WTC11 (cell line): Measurements from ENCODE around the gene VSIG10. TPM values are rescaled to one million over a fixed set of nuclear protein-coding genes. Genes with fewer than 3 reads are reported as not detected.

Source experiments
- ATAC-seq: fragments of 200-7000 bp; cut with Tn5 transposase; 2 replicates; pipeline ENCODE4 v1.10.0; 2021; ENCODE audit warnings: mild to moderate bottlenecking, moderate library complexity
- CTCF ChIA-PET: fragments of 300-600 bp; sonication (Branson Sonifier 250); formaldehyde crosslinking; loops from one replicate; lab custom pipeline; 2021; ENCODE audit warnings: antibody characterized with exemption; lab: Charles Lee
- POLR2A ChIA-PET: fragments of 350-600 bp; sonication (Branson Sonifier 250); formaldehyde crosslinking; loops from one replicate; lab custom pipeline; 2021; ENCODE audit warnings: antibody characterized with exemption; lab: Charles Lee
- DNase-seq: peaks from one replicate; pipeline ENCODE4 v3.0.0; 2021; ENCODE audit warnings: low spot score
- H3K27ac Mint-ChIP-seq: 2 replicates; pipeline ENCODE4 v1.8.0; 2021; ENCODE audit warnings: mixed read lengths
- H3K27me3 Mint-ChIP-seq: 2 replicates; pipeline ENCODE4 v1.8.0; 2021; ENCODE audit warnings: low read depth, mild to moderate bottlenecking, moderate library complexity, mixed read lengths
- H3K36me3 Mint-ChIP-seq: 2 replicates; pipeline ENCODE4 v1.8.0; 2021; ENCODE audit warnings: mixed read lengths
- H3K4me1 Mint-ChIP-seq: 2 replicates; pipeline ENCODE4 v1.8.0; 2022; ENCODE audit warnings: mixed read lengths
- H3K4me3 Mint-ChIP-seq: 2 replicates; pipeline ENCODE4 v1.8.0; 2021; ENCODE audit warnings: mild to moderate bottlenecking, moderate library complexity, mixed read lengths
- H3K9me3 Mint-ChIP-seq: 2 replicates; pipeline ENCODE4 v1.8.0; 2021; ENCODE audit warnings: mixed read lengths
- ETV6 ChIP-seq: sonication (generic); formaldehyde crosslinking; IDR thresholded peaks from 2 replicates; pipeline ENCODE4 v1.8.1; 2022; ENCODE audit warnings: mild to moderate bottlenecking, missing genetic modification reagents
- FOXP1 ChIP-seq: sonication (generic); formaldehyde crosslinking; IDR thresholded peaks from 2 replicates; pipeline ENCODE4 v1.8.0; 2022; ENCODE audit warnings: missing genetic modification reagents, mild to moderate bottlenecking, moderate library complexity, borderline replicate concordance
- GABPB1 ChIP-seq: sonication (generic); formaldehyde crosslinking; IDR thresholded peaks from 2 replicates; pipeline ENCODE4 v1.8.1; 2023; ENCODE audit warnings: mild to moderate bottlenecking, missing genetic modification reagents
- JAZF1 ChIP-seq: fragments of 250-450 bp; sonication (Bioruptor Pico); IDR thresholded peaks from 2 replicates; pipeline ENCODE4 v1.9.0; 2021; ENCODE audit warnings: moderate library complexity, mild to moderate bottlenecking, inconsistent platforms
- MYBL2 ChIP-seq: sonication (generic); formaldehyde crosslinking; IDR thresholded peaks from 2 replicates; pipeline ENCODE4 v1.8.1; 2023; ENCODE audit warnings: mild to moderate bottlenecking, moderate library complexity, missing genetic modification reagents
- RELA ChIP-seq: sonication (generic); formaldehyde crosslinking; IDR thresholded peaks from 2 replicates; pipeline ENCODE4 v1.8.1; 2022; ENCODE audit warnings: missing genetic modification reagents, mild to moderate bottlenecking, borderline replicate concordance
- TP53 ChIP-seq: sonication (generic); formaldehyde crosslinking; IDR thresholded peaks from 2 replicates; pipeline ENCODE4 v1.8.1; 2023; ENCODE audit warnings: mild to moderate bottlenecking, missing genetic modification reagents
- ZBTB21 ChIP-seq: sonication (generic); formaldehyde crosslinking; IDR thresholded peaks from 2 replicates; pipeline ENCODE4 v1.8.1; 2023; ENCODE audit warnings: mild to moderate bottlenecking, missing genetic modification reagents, borderline replicate concordance
- ZNF396 ChIP-seq: fragments of 250-450 bp; sonication (Bioruptor Pico); IDR thresholded peaks from 2 replicates; pipeline ENCODE4 v1.8.0; 2021; ENCODE audit warnings: mild to moderate bottlenecking, moderate library complexity, borderline replicate concordance
- total RNA-seq: library from RNA; stranded (reverse); gene quantifications from 3 replicates; pipeline ENCODE4 v1.2.3, GENCODE V29; 2021
- TF ChIP-seq, protein P1 (sequence below): sonication (generic); formaldehyde crosslinking; IDR thresholded peaks from 2 replicates; pipeline ENCODE4 v1.8.1; 2023; ENCODE audit warnings: mild to moderate bottlenecking, missing genetic modification reagents
- TF ChIP-seq, protein P2 (sequence below): fragments of 200-600 bp; IDR thresholded peaks from 2 replicates; pipeline ENCODE4 v1.8.0; 2022; ENCODE audit warnings: antibody characterized with exemption

VSIG10 gene
- total RNA-seq, 1 experiment from 2014 or later = 82.5 TPM

DNA sequence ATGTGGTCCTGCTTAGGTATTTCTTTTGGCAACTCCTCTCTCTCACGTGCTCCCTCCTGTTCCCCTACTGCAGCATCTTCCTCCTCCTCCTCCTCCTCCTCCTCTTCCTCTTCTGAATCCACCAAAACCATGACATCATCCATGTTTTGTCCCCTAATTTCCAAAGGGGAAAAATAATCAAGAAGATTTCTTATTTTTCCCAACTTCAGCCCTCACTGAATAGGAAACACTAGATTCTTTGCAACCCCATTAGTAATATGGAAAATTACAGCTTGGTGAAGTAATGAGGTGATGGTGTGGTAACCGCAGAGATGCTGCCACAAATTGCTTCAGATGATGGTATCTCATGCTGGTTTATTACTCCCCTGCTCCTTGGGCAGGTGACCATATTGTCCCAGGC, 35.4 kb downstream of the VSIG10 start (continued):
- TF ChIP-seq FOXP1 (CRISPR knock-in tag) = no peak

GRCh38 chr12:118065380-118065779, 38.4 kb downstream of the VSIG10 start:
- no peaks in the 10 kb centered on the region for H3K9me3 Mint-ChIP-seq
- POLR2A ChIA-PET = interaction anchor here (1.9 kb wide), 1 partner anchor 37 kb away, joined by 7 read pairs; no protein-coding TSS in a partner anchor
- no peak for DNase-seq
- TF ChIP-seq TP53 (CRISPR knock-in tag) = no peak
- no peak for TF ChIP-seq ZBTB21 (CRISPR knock-in tag)
- TF ChIP-seq, protein P1, sequence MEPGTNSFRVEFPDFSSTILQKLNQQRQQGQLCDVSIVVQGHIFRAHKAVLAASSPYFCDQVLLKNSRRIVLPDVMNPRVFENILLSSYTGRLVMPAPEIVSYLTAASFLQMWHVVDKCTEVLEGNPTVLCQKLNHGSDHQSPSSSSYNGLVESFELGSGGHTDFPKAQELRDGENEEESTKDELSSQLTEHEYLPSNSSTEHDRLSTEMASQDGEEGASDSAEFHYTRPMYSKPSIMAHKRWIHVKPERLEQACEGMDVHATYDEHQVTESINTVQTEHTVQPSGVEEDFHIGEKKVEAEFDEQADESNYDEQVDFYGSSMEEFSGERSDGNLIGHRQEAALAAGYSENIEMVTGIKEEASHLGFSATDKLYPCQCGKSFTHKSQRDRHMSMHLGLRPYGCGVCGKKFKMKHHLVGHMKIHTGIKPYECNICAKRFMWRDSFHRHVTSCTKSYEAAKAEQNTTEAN = no peak
- TF ChIP-seq JAZF1 (CRISPR knock-in tag) = no peak
- TF ChIP-seq, all 79 proteins: peak for 0
- Mint-ChIP-seq H3K4me1 (peaks cover 31% of the 10 kb centered on the region), H3K36me3 (peaks cover 39% of the 10 kb centered on the region), H3K27ac (peak overlapping the region; percentile 75), H3K27me3 (no peaks in the 10 kb centered on the region), H3K4me3 (no peak overlapping the region)
- CTCF ChIA-PET = interaction anchor here (1.3 to 4.9 kb wide), 6 partner anchors 9 to 308 kb away, joined by 3 to 44 read pairs (median 6); partner anchors contain the start of gene TAOK3
- no peak for ATAC-seq

DNA sequence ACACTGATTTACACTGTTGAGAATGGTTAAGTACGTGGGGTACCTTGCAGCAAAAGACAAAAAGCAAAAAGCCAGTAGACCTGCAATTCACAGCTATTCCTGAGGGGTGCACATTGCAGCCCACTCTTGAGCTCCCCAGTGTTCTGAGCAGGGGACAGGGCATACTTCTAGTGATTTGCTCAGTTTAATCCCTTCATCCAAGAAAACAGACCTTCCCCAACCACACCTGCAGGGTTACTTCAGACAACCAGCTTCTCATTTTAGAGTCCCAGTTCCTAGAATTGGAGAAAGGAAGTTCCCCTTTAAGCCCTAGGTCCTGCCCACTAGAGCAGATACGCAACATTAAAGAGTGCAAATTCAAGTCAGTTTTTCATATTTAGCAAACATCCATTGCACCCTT, 39.2 kb downstream of the VSIG10 start:
- ATAC-seq (peak; percentile 42), DNase-seq (peak; percentile 26)
- Mint-ChIP-seq H3K9me3 (no peaks in the 10 kb centered on the region), H3K27me3 (no peaks in the 10 kb centered on the region), H3K4me3 (peak overlapping the region; percentile 89), H3K27ac (peak overlapping the region; percentile 82), H3K4me1 (peaks cover 38% of the 10 kb centered on the region), H3K36me3 (peaks cover 34% of the 10 kb centered on the region)
- CTCF ChIA-PET = interaction anchor here (0.6 to 4.9 kb wide), 15 partner anchors 9 to 312 kb away, joined by 3 to 44 read pairs (median 5); partner anchors contain the start of genes PEBP1, SUDS3, TAOK3 and VSIG10
- TF ChIP-seq, protein P2, sequence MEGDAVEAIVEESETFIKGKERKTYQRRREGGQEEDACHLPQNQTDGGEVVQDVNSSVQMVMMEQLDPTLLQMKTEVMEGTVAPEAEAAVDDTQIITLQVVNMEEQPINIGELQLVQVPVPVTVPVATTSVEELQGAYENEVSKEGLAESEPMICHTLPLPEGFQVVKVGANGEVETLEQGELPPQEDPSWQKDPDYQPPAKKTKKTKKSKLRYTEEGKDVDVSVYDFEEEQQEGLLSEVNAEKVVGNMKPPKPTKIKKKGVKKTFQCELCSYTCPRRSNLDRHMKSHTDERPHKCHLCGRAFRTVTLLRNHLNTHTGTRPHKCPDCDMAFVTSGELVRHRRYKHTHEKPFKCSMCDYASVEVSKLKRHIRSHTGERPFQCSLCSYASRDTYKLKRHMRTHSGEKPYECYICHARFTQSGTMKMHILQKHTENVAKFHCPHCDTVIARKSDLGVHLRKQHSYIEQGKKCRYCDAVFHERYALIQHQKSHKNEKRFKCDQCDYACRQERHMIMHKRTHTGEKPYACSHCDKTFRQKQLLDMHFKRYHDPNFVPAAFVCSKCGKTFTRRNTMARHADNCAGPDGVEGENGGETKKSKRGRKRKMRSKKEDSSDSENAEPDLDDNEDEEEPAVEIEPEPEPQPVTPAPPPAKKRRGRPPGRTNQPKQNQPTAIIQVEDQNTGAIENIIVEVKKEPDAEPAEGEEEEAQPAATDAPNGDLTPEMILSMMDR = peak; percentile 15; the same call in 1 of the 2 replicates
- no peak for TF ChIP-seq MYBL2 (CRISPR knock-in tag)
- POLR2A ChIA-PET = interaction anchor here (0.6 to 1.9 kb wide), 5 partner anchors 28 to 71 kb away, joined by 3 to 7 read pairs (median 4); partner anchors contain the start of genes PEBP1 and VSIG10

GRCh38 chr12:118063576-118064391, 40.0 kb downstream of the VSIG10 start:
- H3K9me3 Mint-ChIP-seq = no peaks in the 10 kb centered on the region
- peaks cover 45% of the 10 kb centered on the region for H3K4me1 Mint-ChIP-seq
- H3K27me3 Mint-ChIP-seq = no peaks in the 10 kb centered on the region
- no peak for DNase-seq
- POLR2A ChIA-PET = interaction anchor here (0.5 to 1.9 kb wide), 6 partner anchors 29 to 191 kb away, joined by 3 to 7 read pairs (median 4); partner anchors contain the start of genes PEBP1 and VSIG10
- ATAC-seq = no peak
- CTCF ChIA-PET = interaction anchor here (0.6 to 4.9 kb wide), 17 partner anchors 8 to 1777 kb away, joined by 3 to 44 read pairs (median 4); partner anchors contain the start of genes PEBP1, SUDS3, TAOK3 and VSIG10
- peak; percentile 75 for TF ChIP-seq GABPB1 (CRISPR knock-in tag)
- no peak for TF ChIP-seq ETV6 (CRISPR knock-in tag)
- no peak for TF ChIP-seq ZNF396
- no peak for TF ChIP-seq RELA (CRISPR knock-in tag)
- peak overlapping the region; percentile 82 for H3K27ac Mint-ChIP-seq
- peaks cover 30% of the 10 kb centered on the region for H3K36me3 Mint-ChIP-seq
- H3K4me3 Mint-ChIP-seq = peak overlapping the region; percentile 89
